Mononuclear cell (primary cell): ENCODE results near the gene SEMA4D. TPM values are rescaled to one million over a fixed set of nuclear protein-coding genes. Genes with fewer than 3 reads are reported as not detected.
A peak's percentile ranks its signal among the peaks of the same experiment; 100 is the strongest.

Experiments
- H3K27me3 ChIP-seq: 2 replicates; pipeline ENCODE4 v1.6.0; 2011; ENCODE audit warnings: low read length, control low read depth; ENCODE audit not compliant: insufficient read depth
- H3K4me1 ChIP-seq: 2 replicates; pipeline ENCODE4 v1.5.1; 2011; ENCODE audit warnings: mild to moderate bottlenecking, low read length, control low read depth; ENCODE audit not compliant: insufficient read depth
- H3K4me3 ChIP-seq: 2 replicates; pipeline ENCODE4 v1.5.1; 2011; ENCODE audit warnings: mild to moderate bottlenecking, low read length, moderate library complexity
- H3K9me3 ChIP-seq: 2 replicates; pipeline ENCODE4 v1.5.1; 2011; ENCODE audit warnings: low read depth, mild to moderate bottlenecking, control low read depth, low read length
- total RNA-seq: library from RNA; depleted of rRNA; stranded (reverse); fragments of >200 nt; gene quantifications from one replicate; pipeline ENCODE4 v1.2.3, GENCODE V29; 2012

The SEMA4D gene
- total RNA-seq, 1 donor = 126 TPM

GRCh38 chr9:89311346-89312221 lies 186.3 kb downstream of the SEMA4D start:
- Histone ChIP-seq H3K9me3 (no peaks in the 10 kb centered on the region), H3K27me3 (no peaks in the 10 kb centered on the region), H3K4me1 (peaks cover 35% of the 10 kb centered on the region), H3K4me3 (peak overlapping the region; percentile 72)

Other genes with a start within 250 kb of the SEMA4D start
- 6.1 TPM for gene CKS2, start 186.9 kb downstream of the SEMA4D start, total RNA-seq
- gene SECISBP2, start 179.6 kb downstream of the SEMA4D start, total RNA-seq = 96.6 TPM
- gene GADD45G, start 106.9 kb upstream of the SEMA4D start, total RNA-seq = 1.8 TPM